Tibial nerve (tissue), 3 donors: ENCODE measurements around the gene AQP2.

Experiments
- POLR2A ChIP-seq, 2 donors: fragments of 450-650 bp; IDR thresholded peaks; one replicate each; pipeline ENCODE4 v1.6.1; 2017; ENCODE audit warnings: antibody characterized with exemption in 2 of 2, mild to moderate bottlenecking in 2 of 2, moderate library complexity in 2 of 2
- TF ChIP-seq, protein P1 (sequence below), 5 experiments: fragments of 200-600 bp in 3 of 5; fragments of 450-650 bp in 2 of 5; sonication (generic) in 3 of 5; IDR thresholded peaks; one replicate each; pipeline ENCODE4 v1.5.1; 2016 to 2019; ENCODE audit warnings: antibody characterized with exemption in 5 of 5, mild to moderate bottlenecking in 3 of 5, moderate library complexity in 2 of 5

- TF ChIP-seq, protein P1, sequence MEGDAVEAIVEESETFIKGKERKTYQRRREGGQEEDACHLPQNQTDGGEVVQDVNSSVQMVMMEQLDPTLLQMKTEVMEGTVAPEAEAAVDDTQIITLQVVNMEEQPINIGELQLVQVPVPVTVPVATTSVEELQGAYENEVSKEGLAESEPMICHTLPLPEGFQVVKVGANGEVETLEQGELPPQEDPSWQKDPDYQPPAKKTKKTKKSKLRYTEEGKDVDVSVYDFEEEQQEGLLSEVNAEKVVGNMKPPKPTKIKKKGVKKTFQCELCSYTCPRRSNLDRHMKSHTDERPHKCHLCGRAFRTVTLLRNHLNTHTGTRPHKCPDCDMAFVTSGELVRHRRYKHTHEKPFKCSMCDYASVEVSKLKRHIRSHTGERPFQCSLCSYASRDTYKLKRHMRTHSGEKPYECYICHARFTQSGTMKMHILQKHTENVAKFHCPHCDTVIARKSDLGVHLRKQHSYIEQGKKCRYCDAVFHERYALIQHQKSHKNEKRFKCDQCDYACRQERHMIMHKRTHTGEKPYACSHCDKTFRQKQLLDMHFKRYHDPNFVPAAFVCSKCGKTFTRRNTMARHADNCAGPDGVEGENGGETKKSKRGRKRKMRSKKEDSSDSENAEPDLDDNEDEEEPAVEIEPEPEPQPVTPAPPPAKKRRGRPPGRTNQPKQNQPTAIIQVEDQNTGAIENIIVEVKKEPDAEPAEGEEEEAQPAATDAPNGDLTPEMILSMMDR (IDR thresholded peaks at IDR 0.05) = no peak
- no peak for TF ChIP-seq POLR2A (IDR thresholded peaks at IDR 0.05)
Observed at GRCh38 chr12:50006280-50006679, 55.7 kb downstream of the AQP2 start.
